Fibroblast of the aortic adventitia (primary cell): ENCODE results near the gene AS3MT. TPM values are rescaled to one million over a fixed set of nuclear protein-coding genes. Genes with fewer than 3 reads are reported as not detected.
A peak's percentile ranks its signal among the peaks of the same experiment; 100 is the strongest.
"Not testable (repeated sequence)": the region's sequence is repeated elsewhere in the genome, so short reads cannot be mapped to it uniquely, and the experiment has no call there.

Source experiments
- DNase-seq: peaks from one replicate; pipeline ENCODE4 v3.0.0-alpha.2; 2010; ENCODE audit warnings: low read depth
- H3K4me3 ChIP-seq: 2 replicates; pipeline ENCODE4 v1.5.1; 2011; ENCODE audit warnings: low read depth, mild to moderate bottlenecking, control low read depth, low read length, moderate library complexity
- total RNA-seq: library from RNA; depleted of rRNA; stranded (reverse); fragments of >200 nt; gene quantifications from 2 replicates; pipeline ENCODE4 v1.2.3, GENCODE V29; 2012; ENCODE audit warnings: low replicate concordance
- TF ChIP-seq, protein P1 (sequence below): IDR thresholded peaks from 2 replicates; pipeline ENCODE4 v1.5.1; 2011; ENCODE audit warnings: mild to moderate bottlenecking, low read length, control low read depth, inconsistent platforms; ENCODE audit not compliant: insufficient read depth

Gene AS3MT
- total RNA-seq, 1 donor = 2.9 TPM

DNA sequence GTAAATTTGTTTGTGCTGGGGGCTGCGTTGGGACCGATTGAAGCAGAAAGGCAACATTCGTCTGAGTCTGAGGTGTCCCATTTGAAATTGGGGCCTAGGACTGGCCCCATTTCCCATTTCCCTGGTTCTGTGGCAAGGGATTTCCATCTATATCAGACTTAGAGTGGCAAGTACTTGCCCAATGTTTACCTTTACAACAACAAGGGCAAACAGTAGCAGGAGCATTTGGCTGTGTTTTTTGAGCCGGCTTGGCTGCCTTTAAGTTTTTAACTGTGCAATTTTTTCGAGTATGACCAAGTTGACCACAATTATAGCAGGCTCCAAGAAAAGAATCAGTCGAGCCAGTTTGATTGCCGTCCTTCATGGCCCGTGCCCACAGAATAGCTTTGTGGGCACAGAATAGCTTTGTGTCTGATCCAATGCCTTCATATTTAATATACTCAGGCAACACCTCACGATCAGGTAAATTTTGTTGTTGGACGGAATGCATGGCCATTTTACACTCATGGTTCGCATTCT, 27.4 kb upstream of the AS3MT start:
- TF ChIP-seq, protein P1, sequence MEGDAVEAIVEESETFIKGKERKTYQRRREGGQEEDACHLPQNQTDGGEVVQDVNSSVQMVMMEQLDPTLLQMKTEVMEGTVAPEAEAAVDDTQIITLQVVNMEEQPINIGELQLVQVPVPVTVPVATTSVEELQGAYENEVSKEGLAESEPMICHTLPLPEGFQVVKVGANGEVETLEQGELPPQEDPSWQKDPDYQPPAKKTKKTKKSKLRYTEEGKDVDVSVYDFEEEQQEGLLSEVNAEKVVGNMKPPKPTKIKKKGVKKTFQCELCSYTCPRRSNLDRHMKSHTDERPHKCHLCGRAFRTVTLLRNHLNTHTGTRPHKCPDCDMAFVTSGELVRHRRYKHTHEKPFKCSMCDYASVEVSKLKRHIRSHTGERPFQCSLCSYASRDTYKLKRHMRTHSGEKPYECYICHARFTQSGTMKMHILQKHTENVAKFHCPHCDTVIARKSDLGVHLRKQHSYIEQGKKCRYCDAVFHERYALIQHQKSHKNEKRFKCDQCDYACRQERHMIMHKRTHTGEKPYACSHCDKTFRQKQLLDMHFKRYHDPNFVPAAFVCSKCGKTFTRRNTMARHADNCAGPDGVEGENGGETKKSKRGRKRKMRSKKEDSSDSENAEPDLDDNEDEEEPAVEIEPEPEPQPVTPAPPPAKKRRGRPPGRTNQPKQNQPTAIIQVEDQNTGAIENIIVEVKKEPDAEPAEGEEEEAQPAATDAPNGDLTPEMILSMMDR = no peak
- H3K4me3 ChIP-seq = no peak overlapping the region
- DNase-seq = no peak

DNA sequence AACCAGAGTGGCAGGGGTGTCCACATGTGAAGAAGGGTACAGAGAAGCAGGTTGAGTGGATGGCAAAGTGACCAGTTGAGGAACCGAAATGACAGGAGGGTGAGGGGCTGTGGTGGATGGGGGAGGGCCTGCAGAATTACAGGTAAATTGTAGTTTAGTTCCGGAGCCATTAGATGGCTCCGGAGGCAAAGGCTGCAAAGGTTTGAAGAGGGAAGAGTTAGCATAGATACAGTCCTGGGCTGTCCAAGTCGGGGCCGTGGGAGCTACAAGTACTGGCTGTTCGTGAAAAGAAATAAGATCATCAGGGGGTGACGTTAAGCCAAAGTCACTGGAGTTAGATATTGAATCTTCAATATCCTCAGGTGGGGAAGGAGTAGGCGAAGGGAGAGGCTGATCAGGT, 26.1 kb upstream of the AS3MT start:
- DNase-seq, H3K4me3 ChIP-seq: not testable (repeated sequence)

- DNase-seq = not testable (repeated sequence)
Observed at GRCh38 chr10:102844190-102844776, 25.0 kb upstream of the AS3MT start.

GRCh38 chr10:102845352-102845902, 23.8 kb upstream of the AS3MT start:
- TF ChIP-seq, protein P1 = no peak
- no peak for DNase-seq

More at GRCh38 chr10:102844190-102844776, 25.0 kb upstream of the AS3MT start:
- not testable (repeated sequence) for H3K4me3 ChIP-seq

GRCh38 chr10:102850025-102850518, 19.2 kb upstream of the AS3MT start:
- TF ChIP-seq, protein P1 = no peak
- DNase-seq = no peak
- H3K4me3 ChIP-seq = no peak overlapping the region

More at GRCh38 chr10:102845352-102845902, 23.8 kb upstream of the AS3MT start:
- H3K4me3 ChIP-seq = no peak overlapping the region

DNA sequence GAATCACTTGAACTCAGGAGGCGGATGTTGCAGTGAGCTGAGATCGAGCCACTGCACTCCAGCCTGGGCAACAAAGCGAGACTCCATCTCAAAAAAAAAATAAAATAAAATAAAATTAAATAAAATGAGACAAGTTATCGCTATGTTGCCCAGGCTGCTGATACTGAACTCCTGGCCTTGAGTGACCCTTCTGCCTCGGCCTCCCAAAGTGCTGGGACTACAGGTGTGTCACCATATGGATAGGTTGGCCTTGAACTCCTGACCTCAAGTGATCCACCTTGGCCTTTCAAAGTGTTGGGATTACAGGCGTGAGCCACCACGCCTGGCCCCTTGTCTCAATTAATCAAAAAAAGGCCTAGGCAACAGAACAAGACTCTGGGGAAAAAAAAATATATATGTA, 16.0 kb upstream of the AS3MT start:
- not testable (repeated sequence) for H3K4me3 ChIP-seq, DNase-seq

DNA sequence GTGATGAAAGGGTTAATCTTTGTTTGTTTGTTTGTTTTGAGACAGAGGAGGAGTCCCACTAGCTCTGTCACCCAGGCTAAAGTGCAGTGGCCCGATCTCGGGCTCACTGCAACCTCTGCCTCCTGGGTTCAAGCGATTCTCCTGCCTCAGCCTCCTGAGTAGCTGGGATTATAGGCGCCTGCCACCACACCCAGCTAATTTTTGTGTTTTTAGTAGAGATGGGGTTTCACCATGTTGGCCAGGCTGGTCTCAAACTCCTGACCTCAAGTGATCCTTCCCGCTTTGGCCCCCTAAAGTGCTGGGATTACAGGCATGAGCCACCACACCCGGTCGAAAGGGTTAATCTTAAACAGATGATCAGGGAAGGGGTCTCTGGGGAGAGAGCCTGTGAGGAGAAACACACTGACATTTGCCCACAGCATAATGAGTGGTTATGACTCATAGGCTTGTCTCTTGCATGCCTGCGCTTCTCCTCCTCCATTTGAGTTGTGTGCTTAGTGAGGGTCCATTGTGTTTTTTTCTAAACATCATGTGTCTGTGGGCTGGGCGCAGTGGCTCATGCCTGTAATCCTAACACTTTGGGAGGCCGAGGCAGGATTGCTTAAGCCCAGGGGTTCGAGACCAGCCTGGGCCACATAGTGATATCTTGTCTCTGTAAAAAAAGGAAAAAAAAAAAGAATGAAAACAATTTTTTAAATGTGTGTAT, 13.4 kb upstream of the AS3MT start:
- not testable (repeated sequence) for H3K4me3 ChIP-seq

GRCh38 chr10:102856758-102857424, 12.4 kb upstream of the AS3MT start:
- TF ChIP-seq, protein P1 = no peak
- no peak for DNase-seq
- no peak overlapping the region for H3K4me3 ChIP-seq

More for the DNA sequence above, 13.4 kb upstream of the AS3MT start:
- peak; percentile 95 for DNase-seq
